ENCODE data around the gene ETV6.

Gene ETV6

DNA sequence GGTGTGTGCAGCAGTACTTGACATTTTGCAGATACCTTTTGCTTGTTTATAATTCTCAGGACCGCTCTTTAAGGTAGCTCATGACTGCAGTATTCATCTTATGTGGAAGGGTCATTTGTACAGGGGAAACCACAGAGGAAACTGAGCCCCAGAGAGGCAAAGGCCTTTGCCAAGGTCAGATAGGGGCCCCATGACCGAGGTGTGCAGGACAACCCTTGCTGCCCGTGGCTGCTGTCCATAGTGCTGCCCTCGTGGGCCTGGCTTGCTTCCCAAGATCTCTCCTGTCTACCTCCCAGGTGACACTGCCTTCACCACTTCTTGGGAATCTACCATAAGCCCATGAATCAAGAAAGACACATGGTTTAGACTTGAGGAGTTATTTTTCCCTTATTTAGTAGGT is 222.6 kb downstream of the ETV6 start:
- no peak overlapping the region for H3K4me3 ChIP-seq (ENCODE audit: low read depth, low read length)
- no peak for TF ChIP-seq CTCF (IDR thresholded peaks at IDR 0.05; ENCODE audit: low read depth, low read length, missing control alignments)
- in situ Hi-C loops (cut with HindIII; ENCODE audit: low sequenced_read_pairs) = no loop called here
- DNase-seq (ENCODE audit: low read depth) = no peak

- no peak for DNase-seq (ENCODE audit: low read depth)
- TF ChIP-seq CTCF (IDR thresholded peaks at IDR 0.05; ENCODE audit: low read depth, low read length, missing control alignments) = no peak
- in situ Hi-C loops (cut with HindIII; ENCODE audit: low sequenced_read_pairs) = no loop called here
- no peak overlapping the region for H3K4me3 ChIP-seq (ENCODE audit: low read depth, low read length)
Measured at GRCh38 chr12:11875414-11875935, 226.0 kb downstream of the ETV6 start.

GRCh38 chr12:11876307-11876706 is 226.8 kb downstream of the ETV6 start:
- DNase-seq (ENCODE audit: low read depth) = no peak
- in situ Hi-C loops (cut with HindIII; ENCODE audit: low sequenced_read_pairs) = no loop called here
- TF ChIP-seq CTCF (IDR thresholded peaks at IDR 0.05; ENCODE audit: low read depth, low read length, missing control alignments) = no peak
- H3K4me3 ChIP-seq (ENCODE audit: low read depth, low read length) = no peak overlapping the region

- TF ChIP-seq CTCF (IDR thresholded peaks at IDR 0.05; ENCODE audit: low read depth, low read length, missing control alignments) = no peak
- DNase-seq (ENCODE audit: low read depth) = no peak
- H3K4me3 ChIP-seq (ENCODE audit: low read depth, low read length) = no peak overlapping the region
- in situ Hi-C loops (cut with HindIII; ENCODE audit: low sequenced_read_pairs) = no loop called here
Measured at GRCh38 chr12:11877102-11877826, 227.8 kb downstream of the ETV6 start.

- DNase-seq (ENCODE audit: low read depth) = no peak
- TF ChIP-seq CTCF (IDR thresholded peaks at IDR 0.05; ENCODE audit: low read depth, low read length, missing control alignments) = no peak
- in situ Hi-C loops (cut with HindIII; ENCODE audit: low sequenced_read_pairs) = no loop called here
- H3K4me3 ChIP-seq (ENCODE audit: low read depth, low read length) = no peak overlapping the region
Measured at GRCh38 chr12:11877869-11878780, 228.7 kb downstream of the ETV6 start.

- H3K4me3 ChIP-seq (ENCODE audit: low read depth, low read length) = no peak overlapping the region
- no peak for DNase-seq (ENCODE audit: low read depth)
- in situ Hi-C loops (cut with HindIII; ENCODE audit: low sequenced_read_pairs) = no loop called here
- no peak for TF ChIP-seq CTCF (IDR thresholded peaks at IDR 0.05; ENCODE audit: low read depth, low read length, missing control alignments)
Measured at GRCh38 chr12:11879306-11879705, 229.8 kb downstream of the ETV6 start.

Measured in astrocyte of the cerebellum (primary cell).